ENCODE measurements around the gene C14orf93.

C14orf93 gene

GRCh38 chr14:22981090-22981875 lies 28.7 kb downstream of the C14orf93 start:
- no peak for TF ChIP-seq CTCF (conservative IDR thresholded peaks at IDR 0.05; ENCODE audit: low read depth)
- peak; percentile 42 for DNase-seq (ENCODE audit: low spot score)
- POLR2A ChIA-PET (ENCODE audit: low non-redundant PET): interaction anchor here (0.5 to 0.8 kb wide), 4 partner anchors 81 to 162 kb away, joined by 3 to 5 read pairs (median 3); no protein-coding TSS in a partner anchor
- CTCF ChIA-PET: interaction anchor here (0.8 to 2.1 kb wide), 3 partner anchors 8 to 77 kb away, joined by 3 to 22 read pairs (median 5); no protein-coding TSS in a partner anchor
- H3K27ac ChIP-seq: peak overlapping the region; percentile 99

GRCh38 chr14:22980672-22981089 lies 29.3 kb downstream of the C14orf93 start:
- POLR2A ChIA-PET (ENCODE audit: low non-redundant PET): interaction anchor here (0.6 kb wide), 1 partner anchor 162 kb away, joined by 3 read pairs; no protein-coding TSS in a partner anchor
- DNase-seq (ENCODE audit: low spot score): peak; percentile 88
- CTCF ChIA-PET: no interaction called here
- peak overlapping the region; percentile 99 for H3K27ac ChIP-seq
- TF ChIP-seq CTCF (conservative IDR thresholded peaks at IDR 0.05; ENCODE audit: low read depth): no peak

- ChIA-PET POLR2A (ENCODE audit: low non-redundant PET) (no interaction called here), CTCF (interaction anchor here (1.0 kb wide), 1 partner anchor 141 kb away, joined by 3 read pairs; no protein-coding TSS in a partner anchor)
- H3K27ac ChIP-seq: peak overlapping the region; percentile 99
- TF ChIP-seq CTCF (conservative IDR thresholded peaks at IDR 0.05; ENCODE audit: low read depth): no peak
- DNase-seq (ENCODE audit: low spot score): peak; percentile 61
Observed at GRCh38 chr14:22979748-22980392, 30.1 kb downstream of the C14orf93 start.

GRCh38 chr14:22978981-22979671 lies 30.8 kb downstream of the C14orf93 start:
- POLR2A ChIA-PET (ENCODE audit: low non-redundant PET): no interaction called here
- peak; percentile 91 for DNase-seq (ENCODE audit: low spot score)
- 0 out of 2 replicates have a peak, but pooled peaks have one; percentile 12 for TF ChIP-seq CTCF (conservative IDR thresholded peaks at IDR 0.05; ENCODE audit: low read depth)
- H3K27ac ChIP-seq: peak overlapping the region; percentile 99
- CTCF ChIA-PET: interaction anchor here (0.7 to 1.0 kb wide), 2 partner anchors 141 to 698 kb away, joined by 3 to 5 read pairs; no protein-coding TSS in a partner anchor

GRCh38 chr14:22978487-22978837 lies 31.5 kb downstream of the C14orf93 start:
- ChIA-PET CTCF (interaction anchor here (0.7 to 1.4 kb wide), 3 partner anchors 8 to 697 kb away, joined by 3 to 10 read pairs (median 5); no protein-coding TSS in a partner anchor), POLR2A (ENCODE audit: low non-redundant PET) (no interaction called here)
- H3K27ac ChIP-seq: peak overlapping the region; percentile 99
- TF ChIP-seq CTCF (conservative IDR thresholded peaks at IDR 0.05; ENCODE audit: low read depth): no peak
- DNase-seq (ENCODE audit: low spot score): no peak

Data from RWPE1 (cell line).